Measurements from ENCODE around the gene CLCNKA. TPM values are rescaled to one million over a fixed set of nuclear protein-coding genes. Genes with fewer than 3 reads are reported as not detected.

CLCNKA gene
- total RNA-seq, 4 donors from 2014 or later = 2.9 TPM; not detected in 3

GRCh38 chr1:16074217-16074616 is 52.4 kb downstream of the CLCNKA start:
- TF ChIP-seq POLR2A (IDR thresholded peaks at IDR 0.05) (no peak), CTCF (IDR thresholded peaks at IDR 0.05) (no peak)
- no peaks in the 10 kb centered on the region for H3K9me3 ChIP-seq
- H3K27me3 ChIP-seq = no peaks in the 10 kb centered on the region
- H3K4me1 ChIP-seq = peaks cover 4 to 11% of the 10 kb centered on the region in 2 donors
- peak overlapping the region in 1 of 2 donors; percentile 11 for H3K27ac ChIP-seq
- no peak overlapping the region for H3K4me3 ChIP-seq
- no peak for DNase-seq
- intact Hi-C loops (cut with DNase I; ENCODE audit: low total_unique reads) = loop anchor here (5.0 to 10.0 kb wide), 2 partner anchors 52 to 171 kb away; partner anchors contain the start of gene CLCNKA
- no peaks in the 10 kb centered on the region for H3K36me3 ChIP-seq

- H3K36me3 ChIP-seq = no peaks in the 10 kb centered on the region
- DNase-seq = peak; percentile 85 to 87
- peak overlapping the region; percentile 39 to 72 for H3K27ac ChIP-seq
- TF ChIP-seq POLR2A (IDR thresholded peaks at IDR 0.05) (no peak), CTCF (IDR thresholded peaks at IDR 0.05) (no peak)
- peaks cover 4 to 11% of the 10 kb centered on the region in 2 donors for H3K4me1 ChIP-seq
- H3K9me3 ChIP-seq = no peaks in the 10 kb centered on the region
- no peaks in the 10 kb centered on the region for H3K27me3 ChIP-seq
- intact Hi-C loops (cut with DNase I; ENCODE audit: low total_unique reads) = loop anchor here (5.0 to 10.0 kb wide), 2 partner anchors 169 to 287 kb away; no protein-coding TSS in a partner anchor
- no peak overlapping the region for H3K4me3 ChIP-seq
Observed at GRCh38 chr1:16075337-16076030, 53.6 kb downstream of the CLCNKA start.

- peak overlapping the region; percentile 39 to 72 for H3K27ac ChIP-seq
- DNase-seq = peak; percentile 80 to 82
- intact Hi-C loops (cut with DNase I; ENCODE audit: low total_unique reads) = loop anchor here (5.0 to 10.0 kb wide), 2 partner anchors 169 to 286 kb away; no protein-coding TSS in a partner anchor
Observed at GRCh38 chr1:16076031-16076864, 54.4 kb downstream of the CLCNKA start.

GRCh38 chr1:16076865-16077238 is 55.0 kb downstream of the CLCNKA start:
- intact Hi-C loops (cut with DNase I; ENCODE audit: low total_unique reads) = loop anchor here (5.0 to 10.0 kb wide), 2 partner anchors 168 to 285 kb away; no protein-coding TSS in a partner anchor
- Histone ChIP-seq H3K27ac (peak overlapping the region in 1 of 2 donors; percentile 72), H3K36me3 (no peaks in the 10 kb centered on the region), H3K9me3 (no peaks in the 10 kb centered on the region), H3K27me3 (no peaks in the 10 kb centered on the region), H3K4me3 (no peak overlapping the region), H3K4me1 (peaks cover 4 to 11% of the 10 kb centered on the region in 2 donors)
- TF ChIP-seq CTCF (IDR thresholded peaks at IDR 0.05) = no peak
- TF ChIP-seq POLR2A (IDR thresholded peaks at IDR 0.05) = no peak
- DNase-seq = no peak

More at GRCh38 chr1:16076031-16076864, 54.4 kb downstream of the CLCNKA start:
- no peaks in the 10 kb centered on the region for H3K9me3 ChIP-seq
- no peaks in the 10 kb centered on the region for H3K36me3 ChIP-seq
- H3K4me3 ChIP-seq = no peak overlapping the region
- TF ChIP-seq POLR2A (IDR thresholded peaks at IDR 0.05) (peak in 1 of 2 donors; percentile 10), CTCF (IDR thresholded peaks at IDR 0.05) (no peak)
- peaks cover 4 to 11% of the 10 kb centered on the region in 2 donors for H3K4me1 ChIP-seq
- H3K27me3 ChIP-seq = no peaks in the 10 kb centered on the region
